NB4 (cell line): Measurements from ENCODE around the gene GALNS.

Experiments
- DNase-seq: peaks from one replicate; pipeline ENCODE4 v3.0.0; 2010; ENCODE audit warnings: low read depth
- H3K4me3 ChIP-seq: one replicate; pipeline ENCODE4 v1.5.1; 2011; ENCODE audit warnings: mild to moderate bottlenecking, low read depth, low read length, moderate library complexity
- CTCF ChIP-seq: IDR thresholded peaks from one replicate; pipeline ENCODE4 v1.5.1; 2012; ENCODE audit warnings: low read depth, low read length
- MAX ChIP-seq: IDR thresholded peaks from 2 replicates; pipeline ENCODE4 v1.6.1; 2011; ENCODE audit warnings: low read depth, low read length
- MYC ChIP-seq: IDR thresholded peaks from 2 replicates; pipeline ENCODE4 v1.6.1; 2011; ENCODE audit warnings: low read depth, low read length
- POLR2A ChIP-seq: IDR thresholded peaks from 2 replicates; pipeline ENCODE4 v1.6.1; 2011; ENCODE audit warnings: mild to moderate bottlenecking; ENCODE audit not compliant: insufficient read length; ENCODE audit errors: extremely low read depth

Gene GALNS

GRCh38 chr16:88884569-88885271 lies 28.0 kb upstream of the GALNS start:
- no peak for TF ChIP-seq POLR2A
- DNase-seq, result no peak
- no peak overlapping the region for H3K4me3 ChIP-seq

GRCh38 chr16:88883946-88884345 lies 27.2 kb upstream of the GALNS start:
- H3K4me3 ChIP-seq, result no peak overlapping the region
- TF ChIP-seq MYC (no peak), MAX (no peak), CTCF (no peak), POLR2A (no peak)
- no peak for DNase-seq

GRCh38 chr16:88883117-88883895 lies 26.6 kb upstream of the GALNS start:
- H3K4me3 ChIP-seq, result no peak overlapping the region
- DNase-seq, result no peak
- TF ChIP-seq MYC (no peak), CTCF (no peak), MAX (no peak), POLR2A (no peak)

GRCh38 chr16:88882358-88883030 lies 25.7 kb upstream of the GALNS start:
- no peak overlapping the region for H3K4me3 ChIP-seq
- DNase-seq, result peak; percentile 52
- no peak for TF ChIP-seq MYC
- TF ChIP-seq CTCF, result no peak
- no peak for TF ChIP-seq POLR2A

- TF ChIP-seq POLR2A, result no peak
- TF ChIP-seq MAX, result no peak
- TF ChIP-seq MYC, result no peak
- no peak for TF ChIP-seq CTCF
- DNase-seq, result no peak
- no peak overlapping the region for H3K4me3 ChIP-seq
Measured at GRCh38 chr16:88881675-88882357, 25.1 kb upstream of the GALNS start.

- H3K4me3 ChIP-seq, result no peak overlapping the region
- no peak for TF ChIP-seq MYC
- TF ChIP-seq MAX, result no peak
- TF ChIP-seq POLR2A, result no peak
- no peak for TF ChIP-seq CTCF
- no peak for DNase-seq
Measured at GRCh38 chr16:88881007-88881615, 24.4 kb upstream of the GALNS start.
